ENCODE results near the gene COL27A1.

Gene COL27A1

GRCh38 chr9:114202849-114203248, 47.5 kb downstream of the COL27A1 start:
- Histone ChIP-seq H3K27ac (no peak overlapping the region), H3K9ac (no peak overlapping the region), H3K4me3 (IDR thresholded peaks at IDR 0.05; ENCODE audit: insufficient read depth, low read depth, low read length) (no peak overlapping the region), H3K4me2 (no peak overlapping the region), H3K27me3 (ENCODE audit: insufficient read depth, low read depth) (no peaks in the 10 kb centered on the region), H2AFZ (ENCODE audit: low read depth) (no peak overlapping the region), H3K4me1 (ENCODE audit: low read depth, poor library complexity, severe bottlenecking) (peaks cover 6% of the 10 kb centered on the region), H3K36me3 (ENCODE audit: insufficient read depth) (no peaks in the 10 kb centered on the region), H4K20me1 (ENCODE audit: insufficient read depth) (no peaks in the 10 kb centered on the region), H3K79me2 (ENCODE audit: insufficient read depth, low read depth) (no peaks in the 10 kb centered on the region)
- no peak for TF ChIP-seq CTCF (conservative IDR thresholded peaks at IDR 0.05; ENCODE audit: low read depth, low read length)

- Histone ChIP-seq H3K4me1 (ENCODE audit: low read depth, poor library complexity, severe bottlenecking) (peaks cover 6% of the 10 kb centered on the region), H4K20me1 (ENCODE audit: insufficient read depth) (no peaks in the 10 kb centered on the region), H3K27me3 (ENCODE audit: insufficient read depth, low read depth) (no peaks in the 10 kb centered on the region), H3K27ac (no peak overlapping the region), H2AFZ (ENCODE audit: low read depth) (no peak overlapping the region), H3K9ac (no peak overlapping the region), H3K79me2 (ENCODE audit: insufficient read depth, low read depth) (no peaks in the 10 kb centered on the region), H3K4me3 (IDR thresholded peaks at IDR 0.05; ENCODE audit: insufficient read depth, low read depth, low read length) (no peak overlapping the region), H3K4me2 (no peak overlapping the region), H3K36me3 (ENCODE audit: insufficient read depth) (no peaks in the 10 kb centered on the region)
- no peak for TF ChIP-seq CTCF (conservative IDR thresholded peaks at IDR 0.05; ENCODE audit: low read depth, low read length)
Measured at GRCh38 chr9:114203410-114204140, 48.2 kb downstream of the COL27A1 start.

DNA sequence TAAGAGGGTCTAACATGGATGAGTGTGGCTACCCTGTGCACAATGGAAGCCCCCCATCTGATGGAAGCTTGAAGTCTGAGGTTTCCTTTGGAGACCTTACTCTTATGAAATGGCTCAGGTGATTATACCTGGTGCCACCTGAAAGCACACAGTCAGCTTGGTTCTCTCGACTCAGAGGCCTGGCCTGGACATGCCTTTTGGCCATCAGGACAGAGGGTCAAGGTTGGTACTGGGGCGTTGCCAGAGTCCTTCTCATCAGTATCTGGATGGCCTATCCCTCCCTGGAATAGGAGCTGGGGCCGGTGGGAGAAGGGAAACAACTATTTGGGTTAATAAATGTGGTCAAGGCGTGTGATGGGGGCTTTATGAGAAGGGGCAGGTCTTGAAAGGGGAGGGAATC, 48.9 kb downstream of the COL27A1 start:
- H2AFZ ChIP-seq (ENCODE audit: low read depth), result no peak overlapping the region
- H3K4me3 ChIP-seq (IDR thresholded peaks at IDR 0.05; ENCODE audit: insufficient read depth, low read depth, low read length), result no peak overlapping the region
- no peaks in the 10 kb centered on the region for H3K36me3 ChIP-seq (ENCODE audit: insufficient read depth)
- TF ChIP-seq CTCF (conservative IDR thresholded peaks at IDR 0.05; ENCODE audit: low read depth, low read length), result no peak
- H4K20me1 ChIP-seq (ENCODE audit: insufficient read depth), result no peaks in the 10 kb centered on the region
- no peaks in the 10 kb centered on the region for H3K27me3 ChIP-seq (ENCODE audit: insufficient read depth, low read depth)
- no peaks in the 10 kb centered on the region for H3K79me2 ChIP-seq (ENCODE audit: insufficient read depth, low read depth)
- H3K27ac ChIP-seq, result no peak overlapping the region
- H3K9ac ChIP-seq, result no peak overlapping the region
- H3K4me1 ChIP-seq (ENCODE audit: low read depth, poor library complexity, severe bottlenecking), result peaks cover 6% of the 10 kb centered on the region
- H3K4me2 ChIP-seq, result no peak overlapping the region

DNA sequence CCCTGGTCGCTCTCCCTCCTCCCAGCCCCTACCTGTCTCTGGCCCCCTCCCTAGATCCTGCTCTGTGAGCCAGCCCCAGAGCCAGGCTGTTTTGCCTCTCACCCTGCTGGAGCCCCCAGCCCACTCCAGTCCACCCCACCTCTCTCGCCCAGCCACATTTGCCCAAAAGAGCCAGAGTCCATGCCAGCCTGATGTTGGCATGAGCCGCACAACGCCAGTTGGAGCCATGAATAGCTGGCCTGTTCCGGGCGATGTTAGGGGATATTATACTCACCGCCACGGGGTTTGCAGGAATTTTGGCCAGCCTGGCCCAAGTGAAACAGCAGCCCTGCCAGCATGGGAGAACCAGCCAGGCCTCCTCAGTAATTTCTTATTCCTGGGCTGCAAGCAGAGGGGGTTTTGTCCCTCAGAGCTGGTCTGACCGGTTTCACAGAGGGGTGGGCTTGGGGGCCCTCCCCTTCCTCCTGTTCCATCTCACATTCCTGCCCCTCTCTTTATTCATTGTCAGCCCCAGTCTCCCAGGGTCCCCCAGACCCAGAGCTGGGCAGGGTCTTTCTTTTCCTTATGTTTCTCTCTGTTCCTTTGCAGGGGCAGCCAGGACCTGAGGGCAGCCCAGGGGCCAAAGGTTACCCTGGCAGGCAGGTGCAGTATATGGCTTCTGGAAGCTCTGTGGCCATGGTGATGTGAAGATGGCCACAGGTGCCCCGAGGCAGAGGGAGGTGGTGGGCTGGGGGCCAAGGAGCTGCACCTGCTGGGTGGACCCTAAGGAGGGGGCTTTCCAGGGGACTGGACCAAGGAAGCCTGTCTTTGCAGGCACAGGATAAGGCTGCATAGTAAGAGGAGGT, 50.1 kb downstream of the COL27A1 start:
- no peak overlapping the region for H3K4me2 ChIP-seq
- H3K36me3 ChIP-seq (ENCODE audit: insufficient read depth), result no peaks in the 10 kb centered on the region
- TF ChIP-seq CTCF (conservative IDR thresholded peaks at IDR 0.05; ENCODE audit: low read depth, low read length), result no peak
- no peaks in the 10 kb centered on the region for H3K27me3 ChIP-seq (ENCODE audit: insufficient read depth, low read depth)
- H2AFZ ChIP-seq (ENCODE audit: low read depth), result no peak overlapping the region
- H4K20me1 ChIP-seq (ENCODE audit: insufficient read depth), result no peaks in the 10 kb centered on the region
- H3K4me1 ChIP-seq (ENCODE audit: low read depth, poor library complexity, severe bottlenecking), result peaks cover 6% of the 10 kb centered on the region
- no peak overlapping the region for H3K4me3 ChIP-seq (IDR thresholded peaks at IDR 0.05; ENCODE audit: insufficient read depth, low read depth, low read length)
- H3K79me2 ChIP-seq (ENCODE audit: insufficient read depth, low read depth), result no peaks in the 10 kb centered on the region
- no peak overlapping the region for H3K27ac ChIP-seq
- H3K9ac ChIP-seq, result no peak overlapping the region

All from KMS-11 (cell line).